GM18909 (cell line): Measurements from ENCODE around the gene ARHGAP26.

ENCODE experiments used
- ATAC-seq: cut with Tn5 transposase; IDR thresholded peaks from one replicate; pipeline ENCODE4 v1.9.1; 2021; ENCODE audit warnings: mild to moderate bottlenecking; ENCODE audit not compliant: unreplicated experiment, poor library complexity

The ARHGAP26 gene

GRCh38 chr5:143234162-143234842, 464.1 kb downstream of the ARHGAP26 start:
- ATAC-seq: no peak

- no peak for ATAC-seq
These were observed 465.2 kb downstream of the ARHGAP26 start for GRCh38 chr5:143235423-143235822.

- ATAC-seq: no peak
These were observed 466.5 kb downstream of the ARHGAP26 start for GRCh38 chr5:143236682-143237081.

GRCh38 chr5:143237664-143238063, 467.5 kb downstream of the ARHGAP26 start:
- no peak for ATAC-seq

- ATAC-seq: no peak
These were observed 468.4 kb downstream of the ARHGAP26 start for GRCh38 chr5:143238620-143239019.

- no peak for ATAC-seq
These were observed 469.8 kb downstream of the ARHGAP26 start for GRCh38 chr5:143239882-143240518.

GRCh38 chr5:143241892-143242291, 471.7 kb downstream of the ARHGAP26 start:
- no peak for ATAC-seq

GRCh38 chr5:143243103-143243502, 472.9 kb downstream of the ARHGAP26 start:
- no peak for ATAC-seq

- ATAC-seq: no peak
These were observed 474.0 kb downstream of the ARHGAP26 start for GRCh38 chr5:143244000-143244736.

- no peak for ATAC-seq
These were observed 474.8 kb downstream of the ARHGAP26 start for GRCh38 chr5:143244990-143245389.

- no peak for ATAC-seq
These were observed 475.9 kb downstream of the ARHGAP26 start for GRCh38 chr5:143245929-143246561.

GRCh38 chr5:143247134-143247815, 477.1 kb downstream of the ARHGAP26 start:
- no peak for ATAC-seq

- ATAC-seq: no peak
These were observed 478.2 kb downstream of the ARHGAP26 start for GRCh38 chr5:143248391-143248790.

- no peak for ATAC-seq
These were observed 478.8 kb downstream of the ARHGAP26 start for GRCh38 chr5:143248822-143249579.

- no peak for ATAC-seq
These were observed 479.7 kb downstream of the ARHGAP26 start for GRCh38 chr5:143249851-143250250.

GRCh38 chr5:143251190-143251589, 481.0 kb downstream of the ARHGAP26 start:
- peak; percentile 59 for ATAC-seq

- ATAC-seq: no peak
These were observed 481.8 kb downstream of the ARHGAP26 start for GRCh38 chr5:143251946-143252345.

- no peak for ATAC-seq
These were observed 484.6 kb downstream of the ARHGAP26 start for GRCh38 chr5:143254819-143255218.

GRCh38 chr5:143258559-143259253, 488.5 kb downstream of the ARHGAP26 start:
- ATAC-seq: no peak
